GM19240 (cell line): ENCODE measurements around the gene SPATA22.
"Not testable (repeated sequence)": the region's sequence is repeated elsewhere in the genome, so short reads cannot be mapped to it uniquely, and the experiment has no call there.

ENCODE experiments used
- DNase-seq: peaks from one replicate; pipeline ENCODE4 v3.0.0; 2011; ENCODE audit warnings: low spot score; ENCODE audit not compliant: insufficient read length

The SPATA22 gene

GRCh38 chr17:3471599-3471998 is at the start of gene SPATA22:
Gene SPATA22, minus strand, starts transcription at chr17:3471819. Its CDS starts 2,494 bp downstream, at chr17:3469325.
- DNase-seq = no peak

- not testable (repeated sequence) for DNase-seq
These were observed 47.9 kb upstream of the SPATA22 start for GRCh38 chr17:3519472-3519871.

- DNase-seq = no peak
These were observed 43.3 kb upstream of the SPATA22 start for GRCh38 chr17:3514873-3515272.

- not testable (repeated sequence) for DNase-seq
These were observed 42.5 kb upstream of the SPATA22 start for GRCh38 chr17:3514167-3514566.

- DNase-seq = no peak
These were observed 41.9 kb upstream of the SPATA22 start for GRCh38 chr17:3513305-3514035.

GRCh38 chr17:3512505-3513171 is 41.0 kb upstream of the SPATA22 start:
- DNase-seq = no peak

GRCh38 chr17:3511852-3512504 is 40.4 kb upstream of the SPATA22 start:
- no peak for DNase-seq

- no peak for DNase-seq
These were observed 38.5 kb upstream of the SPATA22 start for GRCh38 chr17:3510090-3510489.

- no peak for DNase-seq
These were observed 36.2 kb upstream of the SPATA22 start for GRCh38 chr17:3507869-3508268.

GRCh38 chr17:3507071-3507470 is 35.5 kb upstream of the SPATA22 start:
- no peak for DNase-seq

GRCh38 chr17:3506054-3506453 is 34.4 kb upstream of the SPATA22 start:
- DNase-seq = no peak

- DNase-seq = no peak
These were observed 33.4 kb upstream of the SPATA22 start for GRCh38 chr17:3505008-3505407.

GRCh38 chr17:3503285-3503684 is 31.7 kb upstream of the SPATA22 start:
- DNase-seq = no peak

GRCh38 chr17:3502466-3502865 is 30.8 kb upstream of the SPATA22 start:
- no peak for DNase-seq

GRCh38 chr17:3501344-3501743 is 29.7 kb upstream of the SPATA22 start:
- no peak for DNase-seq

GRCh38 chr17:3497101-3497500 is 25.5 kb upstream of the SPATA22 start:
- DNase-seq = no peak

GRCh38 chr17:3485481-3486068 is 14.0 kb upstream of the SPATA22 start:
- DNase-seq = no peak

- no peak for DNase-seq
These were observed 11.2 kb upstream of the SPATA22 start for GRCh38 chr17:3482852-3483251.

GRCh38 chr17:3479988-3480387 is 8.4 kb upstream of the SPATA22 start:
- DNase-seq = no peak

GRCh38 chr17:3475812-3476610 is 4.4 kb upstream of the SPATA22 start, which contains the start of gene ASPA:
Gene ASPA, plus strand, starts transcription at chr17:3475997. Its CDS starts 163 bp downstream, at chr17:3476160.
- no peak for DNase-seq

GRCh38 chr17:3475251-3475685 is 3.6 kb upstream of the SPATA22 start:
- DNase-seq = no peak
